Amniotic epithelial cell (primary cell): ENCODE measurements around the gene HOXA10.

Source experiments
- DNase-seq: peaks from one replicate; pipeline ENCODE4 v3.0.0-alpha.2; 2010; ENCODE audit warnings: low read depth

The HOXA10 gene

DNA sequence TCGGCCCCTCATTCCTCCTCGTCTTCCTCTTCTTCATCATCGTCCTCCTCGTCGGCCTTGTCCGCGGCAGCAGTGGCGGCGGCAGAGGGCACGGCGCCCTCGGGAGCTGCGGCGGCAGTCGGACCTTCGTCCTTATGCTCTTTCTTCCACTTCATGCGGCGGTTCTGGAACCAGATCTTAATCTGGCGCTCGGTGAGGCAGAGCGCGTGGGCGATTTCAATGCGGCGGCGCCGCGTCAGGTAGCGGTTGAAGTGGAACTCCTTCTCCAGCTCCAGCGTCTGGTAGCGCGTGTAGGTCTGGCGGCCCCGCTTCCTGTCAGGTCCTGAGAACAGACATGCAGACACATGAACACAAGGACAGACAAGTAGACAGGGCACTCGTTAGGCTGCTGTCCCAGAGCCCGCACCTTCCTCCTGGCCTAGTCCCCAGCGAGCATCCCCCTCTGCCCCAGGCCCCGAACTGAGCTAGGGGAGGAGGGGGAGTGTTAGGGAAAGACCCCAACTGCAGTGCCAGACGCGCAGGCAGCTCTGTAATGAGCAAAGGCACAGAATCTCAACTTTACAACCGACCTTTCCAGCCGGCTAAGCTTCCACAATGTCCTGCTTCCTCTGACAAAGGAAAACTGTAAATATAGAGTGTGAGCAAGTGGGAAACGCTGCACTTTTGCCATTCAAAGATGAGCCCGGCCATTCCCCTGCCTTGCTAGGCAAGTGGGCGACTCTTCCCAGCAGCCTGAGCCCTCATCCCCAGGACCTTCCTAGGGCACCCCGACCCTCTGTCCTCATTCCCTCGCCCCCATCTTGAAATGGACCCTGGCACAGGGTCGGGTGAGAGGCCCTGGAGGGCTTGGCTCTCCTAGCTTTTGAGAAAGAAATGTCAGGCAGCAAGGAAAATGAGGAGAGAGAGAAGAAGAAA, 19.0 kb downstream of the HOXA10 start:
- DNase-seq, result no peak

GRCh38 chr7:27154369-27154768, 19.8 kb downstream of the HOXA10 start:
- no peak for DNase-seq

- DNase-seq, result no peak
Measured at GRCh38 chr7:27153526-27153925, 20.6 kb downstream of the HOXA10 start.

- no peak for DNase-seq
Measured at GRCh38 chr7:27152816-27153442, 21.2 kb downstream of the HOXA10 start.

GRCh38 chr7:27151931-27152815, 21.9 kb downstream of the HOXA10 start, which contains the start of gene HOXA3:
Gene HOXA3, minus strand, starts transcription at chr7:27152583. Its CDS starts 41,943 bp downstream, at chr7:27110640.
- DNase-seq, result no peak

DNA sequence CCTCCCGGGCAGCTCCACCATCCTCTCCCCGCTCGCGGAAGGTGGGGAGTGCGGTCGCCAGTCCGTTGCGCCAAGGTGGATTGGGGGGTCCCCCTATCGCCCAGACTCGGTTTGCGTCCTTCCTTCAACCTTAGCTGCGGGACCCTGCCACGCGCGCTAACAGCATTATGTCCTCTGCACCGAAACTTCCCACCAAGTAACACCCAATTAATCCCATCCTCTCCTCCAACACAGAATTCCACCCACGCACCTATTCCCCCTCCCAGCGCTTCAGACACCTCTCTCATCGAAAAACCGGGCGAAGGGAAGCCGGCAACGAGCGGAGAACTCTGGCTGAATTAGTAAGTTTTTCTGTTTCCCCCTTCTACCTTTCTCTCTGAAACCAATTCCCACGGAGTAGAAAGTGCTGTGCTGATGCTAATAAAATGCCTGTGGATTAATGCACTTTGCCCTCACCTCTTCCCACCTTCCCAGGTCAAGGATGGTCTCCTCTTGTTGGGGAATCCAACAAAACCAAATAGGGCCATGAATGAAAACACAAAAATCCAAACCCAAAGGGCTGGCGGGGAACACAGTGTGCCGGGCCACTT, 22.7 kb downstream of the HOXA10 start:
- no peak for DNase-seq

- peak; percentile 42 for DNase-seq
Measured at GRCh38 chr7:27150568-27151340, 23.4 kb downstream of the HOXA10 start.

- no peak for DNase-seq
Measured at GRCh38 chr7:27149842-27150567, 24.1 kb downstream of the HOXA10 start.

DNA sequence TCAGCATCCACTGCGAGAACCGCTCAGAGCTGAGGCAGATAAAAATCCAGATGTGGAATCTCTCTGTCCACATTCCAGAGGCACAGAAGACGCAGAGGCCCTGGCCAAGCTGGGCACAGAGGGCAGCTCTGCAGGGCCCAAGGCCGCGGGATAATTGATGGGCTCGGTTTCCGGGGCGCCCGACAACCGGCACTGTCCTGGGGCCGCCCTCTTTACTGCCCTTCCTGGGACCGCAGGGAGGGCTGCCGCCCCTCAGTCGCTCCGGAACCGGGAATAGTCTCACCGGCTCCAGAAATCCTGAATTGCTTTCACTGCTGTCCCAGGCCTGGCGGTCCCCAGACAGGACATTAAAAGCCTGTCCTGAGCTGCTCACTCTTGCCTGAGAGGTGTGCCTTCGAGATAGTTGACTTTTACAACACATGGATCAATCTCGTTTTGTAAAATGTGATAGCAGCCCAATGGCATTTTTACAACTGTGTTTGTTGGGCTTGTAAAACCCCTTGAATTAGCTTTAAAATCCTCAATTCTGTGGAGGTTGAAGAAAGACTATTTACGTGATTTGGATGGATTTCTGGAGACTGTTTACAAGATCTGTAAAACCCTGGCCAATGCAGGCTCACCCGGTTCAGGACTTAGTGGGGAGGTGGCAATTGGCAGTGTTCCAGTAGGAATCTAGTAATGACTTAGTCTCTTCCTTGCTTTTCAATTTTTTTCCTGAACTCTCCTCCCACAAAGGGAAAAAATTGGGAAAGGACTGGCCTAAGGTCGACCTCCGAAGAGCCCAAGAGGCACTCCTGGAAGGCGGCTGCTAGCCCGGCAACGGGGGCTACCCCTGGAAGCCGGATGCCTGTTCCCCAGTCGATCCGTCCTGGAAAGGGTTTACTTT, 25.1 kb downstream of the HOXA10 start:
- DNase-seq, result no peak

GRCh38 chr7:27148031-27148755, 25.9 kb downstream of the HOXA10 start:
- no peak for DNase-seq

- no peak for DNase-seq
Measured at GRCh38 chr7:27147199-27148030, 26.7 kb downstream of the HOXA10 start, which contains the start of gene HOXA6. Gene HOXA6, minus strand, starts transcription at chr7:27147774. Its CDS starts 25 bp downstream, at chr7:27147749.

- DNase-seq, result no peak
Measured at GRCh38 chr7:27146491-27147198, 27.5 kb downstream of the HOXA10 start.

GRCh38 chr7:27145914-27146412, 28.2 kb downstream of the HOXA10 start:
- no peak for DNase-seq

GRCh38 chr7:27145165-27145913, 28.8 kb downstream of the HOXA10 start:
- no peak for DNase-seq

GRCh38 chr7:27144781-27145164, 29.3 kb downstream of the HOXA10 start:
- DNase-seq, result no peak
